Measurements from ENCODE around the gene ANKMY1.

ANKMY1 gene

GRCh38 chr2:240432820-240433801 lies 124.7 kb downstream of the ANKMY1 start:
- DNase-seq: no peak

- no peak for DNase-seq
Measured at GRCh38 chr2:240432430-240432819, 125.4 kb downstream of the ANKMY1 start.

- no peak for DNase-seq
Measured at GRCh38 chr2:240431661-240432424, 125.9 kb downstream of the ANKMY1 start.

- no peak for DNase-seq
Measured at GRCh38 chr2:240431271-240431660, 126.5 kb downstream of the ANKMY1 start.

GRCh38 chr2:240430595-240430994 lies 127.2 kb downstream of the ANKMY1 start:
- DNase-seq: no peak

- no peak for DNase-seq
Measured at GRCh38 chr2:240429872-240430491, 127.8 kb downstream of the ANKMY1 start.
